HG03442 (cell line): ENCODE measurements around the gene EPAS1.

Experiments
- ATAC-seq: cut with Tn5 transposase; IDR thresholded peaks from one replicate; pipeline ENCODE4 v1.9.1; 2021; ENCODE audit warnings: mild to moderate bottlenecking, moderate library complexity; ENCODE audit not compliant: unreplicated experiment

The EPAS1 gene

GRCh38 chr2:46400016-46400415, 102.8 kb downstream of the EPAS1 start:
- no peak for ATAC-seq

- ATAC-seq = no peak
These were observed 105.7 kb downstream of the EPAS1 start for GRCh38 chr2:46402874-46403273.

- no peak for ATAC-seq
These were observed 107.1 kb downstream of the EPAS1 start for GRCh38 chr2:46404181-46404759.

GRCh38 chr2:46407852-46408455, 110.7 kb downstream of the EPAS1 start:
- ATAC-seq = no peak

- ATAC-seq = no peak
These were observed 112.5 kb downstream of the EPAS1 start for GRCh38 chr2:46409756-46410155.

- ATAC-seq = no peak
These were observed 113.4 kb downstream of the EPAS1 start for GRCh38 chr2:46410273-46411244.

GRCh38 chr2:46411245-46411641, 114.0 kb downstream of the EPAS1 start:
- ATAC-seq = no peak

- no peak for ATAC-seq
These were observed 114.8 kb downstream of the EPAS1 start for GRCh38 chr2:46411985-46412384.

- no peak for ATAC-seq
These were observed 115.9 kb downstream of the EPAS1 start for GRCh38 chr2:46413111-46413510.

- ATAC-seq = no peak
These were observed 116.4 kb downstream of the EPAS1 start for GRCh38 chr2:46413631-46414030.

GRCh38 chr2:46414701-46415100, 117.5 kb downstream of the EPAS1 start:
- ATAC-seq = no peak

GRCh38 chr2:46416280-46416679, 119.1 kb downstream of the EPAS1 start:
- ATAC-seq = no peak

GRCh38 chr2:46416739-46417403, 119.7 kb downstream of the EPAS1 start:
- no peak for ATAC-seq

GRCh38 chr2:46420945-46421344, 123.7 kb downstream of the EPAS1 start:
- no peak for ATAC-seq

- no peak for ATAC-seq
These were observed 124.2 kb downstream of the EPAS1 start for GRCh38 chr2:46421361-46421760.

GRCh38 chr2:46422717-46423394, 125.6 kb downstream of the EPAS1 start:
- no peak for ATAC-seq

GRCh38 chr2:46424937-46425336, 127.7 kb downstream of the EPAS1 start:
- ATAC-seq = no peak

- no peak for ATAC-seq
These were observed 131.8 kb downstream of the EPAS1 start for GRCh38 chr2:46428911-46429436.

- no peak for ATAC-seq
These were observed 133.2 kb downstream of the EPAS1 start for GRCh38 chr2:46430413-46430812.

GRCh38 chr2:46430992-46431391, 133.8 kb downstream of the EPAS1 start:
- no peak for ATAC-seq
